Activated naive CD4-positive, alpha-beta T cell treated with anti-CD3 and anti-CD28 coated beads, Interleukin-2, amount 50 U/mL, for 72 hours (primary cell): Measurements from ENCODE around the gene HOXD11. TPM values are rescaled to one million over a fixed set of nuclear protein-coding genes. Genes with fewer than 3 reads are reported as not detected.

Experiments
- ATAC-seq, 2 donors: fragments of 150-1000 bp; cut with Tn5 transposase; 2 replicates each; pipeline ENCODE4 v1.10.0; 2021; ENCODE audit warnings: mild to moderate bottlenecking in 2 of 2, moderate library complexity in 2 of 2
- DNase-seq, 2 donors: peaks; one replicate each; pipeline ENCODE4 v3.0.0; 2021 to 2022; ENCODE audit warnings: low spot score in 2 of 2
- H3K27ac Mint-ChIP-seq, 2 donors: one replicate each; pipeline ENCODE4 v1.8.0; 2022; ENCODE audit warnings: mild to moderate bottlenecking in 2 of 2, mixed read lengths in 2 of 2
- H3K36me3 Mint-ChIP-seq, 2 donors: one replicate each; pipeline ENCODE4 v1.8.0; 2022; ENCODE audit warnings: mixed read lengths in 2 of 2
- H3K9me3 Mint-ChIP-seq, 2 donors: one replicate each; pipeline ENCODE4 v1.8.0; 2022; ENCODE audit warnings: mixed read lengths in 2 of 2
- total RNA-seq, 2 donors: library from RNA; stranded (reverse); gene quantifications; one replicate each; pipeline ENCODE4 v1.2.3, GENCODE V29; 2022

Gene HOXD11
- total RNA-seq, 2 donors from 2014 or later: not detected

- Mint-ChIP-seq H3K9me3 (peaks cover 0 to 4% of the 10 kb centered on the region in 2 donors), H3K27ac (no peak overlapping the region), H3K36me3 (peaks cover 26 to 54% of the 10 kb centered on the region in 2 donors)
- DNase-seq: peak in 1 of 2 donors; percentile 39
- peak in 1 of 2 donors; percentile 40 for ATAC-seq
These were observed 18.8 kb upstream of the HOXD11 start for GRCh38 chr2:176088048-176088936.

- Mint-ChIP-seq H3K36me3 (peaks cover 17 to 54% of the 10 kb centered on the region in 2 donors), H3K27ac (no peak overlapping the region), H3K9me3 (no peaks in the 10 kb centered on the region)
- no peak for ATAC-seq
- DNase-seq: no peak
These were observed 17.9 kb upstream of the HOXD11 start for GRCh38 chr2:176088937-176089842.

- Mint-ChIP-seq H3K36me3 (peaks cover 17 to 53% of the 10 kb centered on the region in 2 donors), H3K27ac (no peak overlapping the region), H3K9me3 (no peaks in the 10 kb centered on the region)
- DNase-seq: no peak
- ATAC-seq: no peak
These were observed 17.2 kb upstream of the HOXD11 start for GRCh38 chr2:176089843-176090395.

- DNase-seq (no peak), ATAC-seq (no peak)
- Mint-ChIP-seq H3K36me3 (peaks cover 17 to 61% of the 10 kb centered on the region in 2 donors), H3K27ac (no peak overlapping the region), H3K9me3 (no peaks in the 10 kb centered on the region)
These were observed 16.2 kb upstream of the HOXD11 start for GRCh38 chr2:176090862-176091261.

- peaks cover 17 to 56% of the 10 kb centered on the region in 2 donors for H3K36me3 Mint-ChIP-seq
- no peak for ATAC-seq
- peak overlapping the region in 1 of 2 donors; percentile 36 for H3K27ac Mint-ChIP-seq
- no peak for DNase-seq
- H3K9me3 Mint-ChIP-seq: no peaks in the 10 kb centered on the region
These were observed 15.5 kb upstream of the HOXD11 start for GRCh38 chr2:176091329-176092258.

GRCh38 chr2:176092270-176093144 is 14.6 kb upstream of the HOXD11 start, which contains the start of gene HOXD13:
Gene HOXD13, plus strand, starts transcription at chr2:176092721. Its CDS starts 170 bp downstream, at chr2:176092891.
- no peak for ATAC-seq
- peaks cover 17 to 47% of the 10 kb centered on the region in 2 donors for H3K36me3 Mint-ChIP-seq
- DNase-seq: peak in 1 of 2 donors; percentile 17
- no peaks in the 10 kb centered on the region for H3K9me3 Mint-ChIP-seq
- H3K27ac Mint-ChIP-seq: peak within 1 kb of the TSS in 1 of 2 donors; percentile 36

- ATAC-seq (no peak), DNase-seq (peak in 1 of 2 donors; percentile 15)
- Mint-ChIP-seq H3K27ac (peak overlapping the region in 1 of 2 donors; percentile 86), H3K36me3 (peaks cover 17 to 43% of the 10 kb centered on the region in 2 donors), H3K9me3 (no peaks in the 10 kb centered on the region)
These were observed 13.8 kb upstream of the HOXD11 start for GRCh38 chr2:176093145-176093897.

- Mint-ChIP-seq H3K27ac (peak overlapping the region in 1 of 2 donors; percentile 86), H3K36me3 (peaks cover 17 to 44% of the 10 kb centered on the region in 2 donors), H3K9me3 (no peaks in the 10 kb centered on the region)
- DNase-seq: no peak
- ATAC-seq: no peak
These were observed 13.2 kb upstream of the HOXD11 start for GRCh38 chr2:176093898-176094249.

GRCh38 chr2:176094349-176094748 is 12.7 kb upstream of the HOXD11 start:
- Mint-ChIP-seq H3K9me3 (no peaks in the 10 kb centered on the region), H3K36me3 (peaks cover 14 to 46% of the 10 kb centered on the region in 2 donors), H3K27ac (no peak overlapping the region)
- no peak for ATAC-seq
- no peak for DNase-seq

- no peaks in the 10 kb centered on the region for H3K9me3 Mint-ChIP-seq
- H3K27ac Mint-ChIP-seq: no peak overlapping the region
- ATAC-seq (no peak), DNase-seq (no peak)
- peaks cover 12 to 45% of the 10 kb centered on the region in 2 donors for H3K36me3 Mint-ChIP-seq
These were observed 11.7 kb upstream of the HOXD11 start for GRCh38 chr2:176095421-176095820.

GRCh38 chr2:176096243-176096985 is 10.7 kb upstream of the HOXD11 start:
- ATAC-seq: no peak
- no peak for DNase-seq
- no peak overlapping the region for H3K27ac Mint-ChIP-seq
- peaks cover 7 to 40% of the 10 kb centered on the region in 2 donors for H3K36me3 Mint-ChIP-seq
- H3K9me3 Mint-ChIP-seq: no peaks in the 10 kb centered on the region

GRCh38 chr2:176096986-176097819 is 9.9 kb upstream of the HOXD11 start:
- ATAC-seq: peak; percentile 49 to 84
- peaks cover 5 to 38% of the 10 kb centered on the region in 2 donors for H3K36me3 Mint-ChIP-seq
- no peaks in the 10 kb centered on the region for H3K9me3 Mint-ChIP-seq
- peak in 1 of 2 donors; percentile 64 for DNase-seq
- H3K27ac Mint-ChIP-seq: no peak overlapping the region

- H3K27ac Mint-ChIP-seq: no peak overlapping the region
- peaks cover 10 to 45% of the 10 kb centered on the region in 2 donors for H3K36me3 Mint-ChIP-seq
- no peak for ATAC-seq
- no peaks in the 10 kb centered on the region for H3K9me3 Mint-ChIP-seq
- DNase-seq: no peak
These were observed 9.2 kb upstream of the HOXD11 start for GRCh38 chr2:176097820-176098365.
